GM20431 (cell line): Measurements from ENCODE around the gene LETMD1.
"Not testable (repeated sequence)": the region's sequence is repeated elsewhere in the genome, so short reads cannot be mapped to it uniquely, and the experiment has no call there.

ENCODE experiments used
- in situ Hi-C: fragments of 300-500 bp; cut with MseI, MboI; formaldehyde crosslinking; loops from one replicate; pipeline ENCODE4 v1.15.0; 2020; ENCODE audit warnings: low sequenced_read_pairs; ENCODE audit not compliant: unreplicated experiment

Gene LETMD1, protein sequence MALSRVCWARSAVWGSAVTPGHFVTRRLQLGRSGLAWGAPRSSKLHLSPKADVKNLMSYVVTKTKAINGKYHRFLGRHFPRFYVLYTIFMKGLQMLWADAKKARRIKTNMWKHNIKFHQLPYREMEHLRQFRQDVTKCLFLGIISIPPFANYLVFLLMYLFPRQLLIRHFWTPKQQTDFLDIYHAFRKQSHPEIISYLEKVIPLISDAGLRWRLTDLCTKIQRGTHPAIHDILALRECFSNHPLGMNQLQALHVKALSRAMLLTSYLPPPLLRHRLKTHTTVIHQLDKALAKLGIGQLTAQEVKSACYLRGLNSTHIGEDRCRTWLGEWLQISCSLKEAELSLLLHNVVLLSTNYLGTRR

DNA sequence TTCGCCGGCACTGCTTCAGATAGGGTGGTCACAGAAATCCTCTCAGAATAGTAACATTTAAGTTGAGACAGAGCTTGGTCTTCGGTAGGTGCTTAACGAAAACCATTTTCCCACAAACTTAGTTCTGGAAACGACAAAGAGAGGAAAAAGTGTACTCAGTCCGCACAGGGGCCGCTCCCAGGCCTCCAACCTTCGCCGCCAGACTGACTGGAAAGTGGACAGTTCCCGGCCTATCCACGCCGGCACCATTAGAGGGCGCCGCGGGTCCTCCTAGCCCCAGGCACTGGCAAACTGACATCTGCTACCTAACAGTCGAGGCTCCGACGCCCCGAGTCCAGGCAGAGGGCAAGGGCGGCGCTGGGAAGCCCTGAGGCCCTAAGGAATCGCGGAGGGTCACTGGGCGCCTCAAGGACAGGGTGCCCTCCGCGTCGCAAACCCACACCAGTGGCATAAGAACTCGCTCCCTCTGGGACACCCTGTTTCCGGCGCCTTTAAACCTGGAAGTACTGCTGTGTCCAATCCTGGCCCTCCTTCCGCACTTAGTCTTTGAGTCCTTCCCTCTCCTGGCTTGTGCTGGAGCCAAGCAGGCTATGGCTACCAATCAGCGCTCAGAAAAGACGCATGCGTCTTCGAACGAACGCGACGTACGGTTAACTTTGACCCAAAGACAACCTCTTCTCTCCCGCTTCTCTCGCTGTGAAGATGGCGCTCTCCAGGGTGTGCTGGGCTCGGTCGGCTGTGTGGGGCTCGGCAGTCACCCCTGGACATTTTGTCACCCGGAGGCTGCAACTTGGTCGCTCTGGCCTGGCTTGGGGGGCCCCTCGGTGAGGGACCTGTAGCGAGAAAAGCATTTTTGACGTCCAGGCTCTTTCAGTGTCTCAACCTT is at the start of gene LETMD1:
Gene LETMD1, plus strand, starts transcription at position 673 of the 886 bp plus-strand sequence. Its CDS starts 30 bp downstream, at position 703.
- in situ Hi-C loops = no loop called here

DNA sequence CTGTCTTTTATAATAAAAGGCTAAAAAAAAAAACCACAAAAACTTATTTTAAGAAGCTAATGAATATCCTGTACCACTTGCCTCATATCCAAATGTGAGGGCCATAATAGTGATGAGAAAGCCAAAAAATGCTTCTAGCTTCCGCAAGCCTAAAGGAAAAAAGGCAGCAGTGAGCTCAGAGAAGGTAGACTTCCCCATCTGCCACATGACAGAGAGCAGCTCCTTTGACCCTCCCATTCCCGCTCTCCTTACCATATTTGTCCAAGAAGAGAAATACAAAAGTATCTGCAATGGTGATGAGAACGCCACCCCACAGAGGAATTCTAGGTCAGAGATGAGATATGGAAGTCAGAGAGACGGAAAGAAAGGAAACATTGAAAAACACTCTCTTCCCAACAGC is 49.0 kb upstream of the LETMD1 start:
- in situ Hi-C loops = loop anchor here (10.0 kb wide), 1 partner anchor 174 kb away; no protein-coding TSS in a partner anchor

DNA sequence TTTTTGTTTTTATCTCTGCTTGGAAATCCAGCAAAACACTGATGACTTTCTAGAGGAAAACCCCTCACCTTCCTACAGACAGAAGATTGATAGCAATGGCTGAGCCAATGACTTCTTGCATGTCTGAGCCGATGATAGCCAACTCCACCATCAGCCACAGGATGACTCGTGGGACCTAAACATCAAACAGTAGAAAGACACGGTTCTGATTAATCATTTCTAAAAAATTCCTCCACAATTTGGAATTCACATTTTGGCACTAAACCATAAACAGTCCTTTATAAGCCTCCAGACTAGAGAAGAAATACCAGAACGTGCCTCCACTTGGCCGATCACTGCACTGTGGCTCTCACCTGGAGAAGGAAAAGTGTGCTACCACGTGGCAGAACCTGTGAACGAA is 47.9 kb upstream of the LETMD1 start:
- in situ Hi-C loops = no loop called here

DNA sequence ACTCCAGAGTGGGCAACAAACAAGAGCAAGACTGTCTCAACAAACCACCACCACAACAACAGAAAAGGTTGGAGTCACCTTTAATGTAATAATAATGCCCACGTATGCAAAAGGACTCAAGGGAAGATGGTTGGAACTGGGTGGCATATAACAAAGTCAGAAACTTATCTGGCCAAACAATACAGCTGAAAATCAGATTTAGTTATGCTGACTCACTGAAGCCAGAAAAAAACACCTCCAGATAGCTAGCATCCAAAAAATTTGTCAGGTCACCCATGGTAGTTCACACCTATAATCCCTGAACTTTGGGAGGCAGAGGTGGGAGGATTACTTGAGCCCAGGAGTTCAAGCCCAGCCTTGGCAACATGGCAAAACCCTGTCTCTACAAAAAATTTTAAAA is 46.3 kb upstream of the LETMD1 start:
- in situ Hi-C loops = no loop called here

DNA sequence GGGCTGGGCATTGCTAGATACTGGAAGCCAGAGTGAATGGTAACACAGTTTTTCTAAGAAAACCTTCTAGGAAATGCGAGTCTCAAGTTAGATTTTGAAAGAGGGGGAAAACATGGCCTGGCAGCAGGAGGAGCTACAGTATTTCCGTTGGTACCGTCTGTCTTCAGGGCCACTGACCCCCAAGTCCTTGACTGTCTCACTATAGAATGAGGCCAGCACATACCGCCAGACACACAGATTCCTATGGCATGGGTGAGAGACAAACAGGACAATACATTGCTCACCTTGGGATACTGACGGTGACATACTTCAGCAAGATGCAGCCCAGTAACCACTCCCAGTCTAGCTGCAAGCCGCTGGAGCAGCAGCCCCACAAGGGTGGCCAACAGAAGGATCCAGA is 43.6 kb upstream of the LETMD1 start:
- in situ Hi-C loops = no loop called here

DNA sequence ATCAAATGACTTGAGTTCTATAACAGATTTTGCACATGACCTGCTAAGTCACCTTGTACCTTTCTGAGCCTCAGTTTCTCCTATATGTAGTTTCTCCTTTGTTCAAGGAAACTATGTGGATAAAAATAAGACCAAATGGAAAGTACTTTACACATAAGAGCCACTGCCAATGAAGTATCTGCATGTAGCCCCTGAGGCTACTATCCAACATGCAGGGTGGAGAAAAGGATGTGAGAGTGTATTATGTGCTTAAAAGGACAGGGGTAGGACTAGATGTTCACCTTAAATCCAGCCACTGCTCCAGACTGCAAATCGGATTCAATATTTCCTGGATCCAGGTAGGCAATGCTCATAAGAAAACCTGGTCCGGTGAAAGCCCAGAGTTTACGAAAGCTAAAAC is 43.1 kb upstream of the LETMD1 start:
- in situ Hi-C loops = no loop called here

DNA sequence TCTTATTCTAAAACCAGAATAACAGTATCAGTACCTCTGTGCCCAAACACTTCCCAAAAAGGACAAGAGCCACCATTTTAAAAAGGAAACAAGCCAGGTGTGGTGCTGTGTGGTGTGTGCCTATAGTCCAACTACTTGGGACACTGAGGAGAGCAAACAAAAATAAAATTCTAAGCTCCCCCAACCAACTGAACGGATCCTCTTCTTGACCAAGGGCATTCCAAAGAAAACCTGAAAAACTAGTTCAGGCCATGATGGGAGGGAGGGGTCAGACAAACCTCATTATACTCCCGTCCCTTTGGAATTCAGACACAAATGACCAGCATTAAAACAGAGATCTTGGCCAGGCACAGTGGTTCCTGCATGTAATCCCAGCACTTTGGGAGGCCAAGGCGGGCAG is 42.5 kb upstream of the LETMD1 start:
- in situ Hi-C loops = no loop called here

DNA sequence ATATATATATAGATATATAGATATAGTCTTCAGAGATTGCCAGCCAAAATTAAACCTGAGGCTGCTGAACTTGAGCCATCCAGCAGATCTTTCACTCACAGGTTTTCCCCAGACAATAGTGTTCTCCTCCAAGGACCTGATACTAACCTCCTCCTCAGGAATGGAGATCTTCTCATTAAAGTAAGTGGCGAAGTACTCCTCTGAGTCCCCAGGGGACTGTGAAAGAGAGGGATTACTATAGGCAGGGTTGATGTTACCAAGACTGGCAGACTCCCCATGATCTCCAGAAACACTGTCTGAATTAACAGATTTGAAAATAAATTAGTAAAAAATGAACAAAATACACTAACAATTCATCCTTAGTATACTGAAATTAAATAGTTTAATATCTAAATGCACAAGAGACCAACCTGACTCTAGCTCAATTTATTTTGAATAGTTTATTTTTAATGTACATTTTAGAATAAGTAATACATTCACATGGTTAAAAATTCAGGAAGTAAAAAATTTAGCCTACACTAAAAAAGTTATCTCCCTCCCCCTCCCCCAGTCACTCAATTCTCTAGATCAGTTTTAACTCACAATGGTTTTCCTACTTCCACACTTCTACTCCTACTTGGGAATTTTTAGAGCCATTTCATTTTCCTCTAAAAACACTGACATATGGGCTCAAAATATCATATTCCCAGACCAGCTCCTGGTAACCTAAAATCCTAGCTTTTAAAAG is 39.6 kb upstream of the LETMD1 start:
- in situ Hi-C loops = no loop called here

DNA sequence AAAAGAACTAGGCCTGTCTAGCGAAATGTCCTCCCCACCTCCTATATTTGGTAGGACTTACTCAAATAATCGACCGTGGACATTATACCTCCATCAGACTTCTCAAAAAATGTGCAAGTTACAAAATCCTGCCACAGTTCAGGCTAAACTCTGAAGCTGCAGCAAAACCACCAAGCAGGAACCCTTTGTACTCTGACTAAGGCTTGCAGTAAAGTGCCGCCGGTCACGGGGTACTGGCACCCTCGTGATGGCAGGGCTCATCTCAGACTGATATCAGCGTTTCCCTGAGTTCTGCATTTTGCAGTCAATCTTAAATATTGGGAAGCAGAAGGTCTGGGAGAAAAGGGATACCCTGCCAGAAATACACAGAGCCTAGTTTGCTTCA is 39.1 kb upstream of the LETMD1 start:
- in situ Hi-C loops = no loop called here

DNA sequence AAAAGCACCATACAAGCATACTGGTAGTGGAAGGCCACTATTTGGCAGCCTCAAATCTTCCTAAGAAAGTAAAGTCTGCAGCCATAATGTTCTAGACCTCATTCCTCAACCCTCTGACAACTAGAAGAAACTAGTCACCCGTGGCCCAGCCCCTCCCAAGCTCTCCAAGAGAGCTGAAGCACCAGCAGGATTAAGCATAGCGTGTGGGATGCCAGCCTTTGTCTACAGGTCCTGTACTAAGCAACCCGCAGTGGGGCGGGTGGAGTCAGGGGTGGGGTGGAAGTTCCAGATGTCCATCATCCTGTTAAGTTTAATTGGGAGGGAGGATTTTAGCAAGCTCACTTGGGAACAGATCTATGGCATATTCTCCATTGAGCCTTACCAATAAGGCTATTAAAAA is 36.2 kb upstream of the LETMD1 start:
- in situ Hi-C loops = no loop called here

DNA sequence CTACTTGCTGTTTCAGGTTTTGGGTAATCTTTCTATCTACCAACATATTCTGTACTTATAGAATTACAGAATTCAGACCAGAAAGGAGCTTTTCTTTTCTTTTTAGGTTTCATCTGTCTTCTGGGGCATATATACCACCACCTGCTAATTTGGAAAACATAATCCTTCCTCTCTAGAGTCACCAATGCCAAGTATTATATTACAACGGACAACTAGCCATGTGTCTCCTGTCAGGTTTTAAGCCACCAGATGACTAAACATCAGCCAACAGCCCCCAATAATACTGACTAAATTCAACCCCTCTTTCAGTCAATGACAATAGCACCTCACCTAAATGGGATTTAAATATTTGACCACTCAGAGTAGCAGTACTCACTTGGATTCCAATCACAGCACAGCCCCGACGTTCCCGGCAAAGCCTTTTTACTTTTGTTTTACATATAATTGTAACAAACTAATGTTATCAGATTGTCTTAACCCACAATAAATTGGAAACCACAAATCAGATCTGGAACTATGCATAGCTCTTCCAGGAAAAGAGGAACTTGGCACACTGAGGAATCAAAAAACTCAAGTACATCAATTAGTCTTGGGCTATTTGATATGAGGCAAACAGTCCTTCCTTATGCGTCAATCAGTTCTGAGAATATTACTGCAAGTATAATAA is 35.4 kb upstream of the LETMD1 start:
- in situ Hi-C loops = no loop called here

DNA sequence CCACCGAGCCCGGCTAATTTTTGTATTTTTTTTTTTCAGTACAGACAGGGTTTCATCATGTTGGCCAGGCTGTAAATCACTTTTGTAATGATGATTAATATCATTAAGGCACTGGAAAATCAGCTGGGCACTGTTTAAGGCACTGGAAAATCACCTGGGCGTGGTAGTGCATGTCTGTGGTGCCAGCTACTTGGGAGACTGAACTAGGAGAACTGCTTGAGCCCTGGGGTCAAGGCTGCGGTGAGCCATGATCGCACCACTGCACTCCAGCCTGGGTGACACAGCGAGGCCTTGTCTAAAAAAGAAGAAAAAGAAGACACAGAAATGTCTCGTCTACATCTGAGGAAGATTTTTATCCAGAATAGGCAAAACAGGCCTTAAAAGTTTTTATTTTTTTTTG is 34.7 kb upstream of the LETMD1 start:
- in situ Hi-C loops = no loop called here

DNA sequence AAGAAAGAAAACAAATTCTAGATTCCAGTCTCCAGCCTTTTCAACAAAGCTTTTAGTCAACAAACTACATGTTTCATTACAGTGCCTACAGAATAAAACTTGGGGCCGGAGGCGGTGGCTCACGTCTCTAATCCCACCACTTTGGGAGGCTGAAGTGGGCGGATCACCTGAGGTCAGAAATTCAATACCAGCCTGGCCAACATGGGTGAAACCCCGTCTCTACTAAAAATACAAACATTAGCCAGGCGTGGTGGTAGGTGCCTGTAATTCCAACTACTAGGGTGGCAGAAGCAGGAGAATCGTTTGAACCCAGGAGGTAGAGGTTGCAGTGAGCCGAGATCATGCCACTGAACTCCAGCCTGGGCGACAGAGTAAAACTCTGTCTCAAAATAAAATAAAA is 33.7 kb upstream of the LETMD1 start:
- in situ Hi-C loops = not testable (repeated sequence)

DNA sequence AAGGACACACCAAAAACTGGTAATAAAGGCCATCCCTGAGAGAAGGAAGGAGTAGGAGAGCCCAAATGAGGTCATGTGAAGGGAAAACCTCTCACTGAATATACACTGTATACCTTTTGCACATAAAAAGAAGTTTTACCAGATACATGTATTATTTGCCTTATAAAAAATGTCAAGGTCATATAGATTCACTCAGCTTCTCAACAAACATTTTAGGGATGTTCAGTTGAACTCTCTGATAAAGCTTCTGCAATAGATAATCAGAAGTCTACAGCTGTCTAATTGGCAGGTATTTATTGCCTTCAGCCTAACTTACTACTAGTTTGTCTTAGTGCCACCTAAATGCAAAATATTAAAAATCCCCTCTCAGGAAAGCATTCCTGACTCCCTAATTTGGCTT is 30.7 kb upstream of the LETMD1 start:
- in situ Hi-C loops = no loop called here

DNA sequence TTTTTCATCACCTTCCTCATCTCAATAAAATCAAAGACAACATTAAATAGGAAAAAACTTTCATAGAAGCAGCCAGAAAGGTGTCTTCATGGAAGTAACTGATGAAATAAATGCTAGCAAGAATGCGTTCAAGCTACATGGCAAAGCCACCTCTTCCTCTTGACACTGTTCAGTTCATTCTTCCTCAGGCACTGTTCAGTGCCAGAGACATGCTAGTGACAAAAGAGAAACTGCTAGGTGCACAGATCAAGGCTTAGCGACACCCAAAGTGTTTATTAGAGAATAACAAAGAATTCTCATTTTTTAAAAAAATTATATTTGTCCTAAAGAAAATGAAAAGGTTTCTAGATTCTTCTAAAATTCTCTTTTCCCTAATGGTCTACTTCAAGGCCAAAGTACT is 29.2 kb upstream of the LETMD1 start:
- in situ Hi-C loops = no loop called here

DNA sequence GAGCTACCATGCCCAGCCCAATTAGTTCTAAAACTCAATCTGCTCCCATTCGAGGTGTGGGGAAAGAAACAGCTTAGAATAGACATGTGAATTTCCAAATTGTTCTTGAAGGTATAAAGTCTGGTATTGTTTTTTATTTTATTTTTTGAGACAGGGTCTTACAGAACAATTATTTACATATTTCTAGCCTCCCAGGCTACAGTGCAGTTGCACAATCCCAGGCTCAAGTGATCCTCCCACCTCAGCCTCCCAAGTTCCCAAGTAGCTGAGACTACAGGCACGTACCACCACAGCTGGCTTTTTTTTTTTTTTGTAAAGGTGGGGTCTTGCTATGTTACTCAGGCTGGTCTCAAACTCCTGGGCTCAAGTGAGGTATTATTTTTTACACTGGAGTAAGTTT is 28.2 kb upstream of the LETMD1 start:
- in situ Hi-C loops = no loop called here

DNA sequence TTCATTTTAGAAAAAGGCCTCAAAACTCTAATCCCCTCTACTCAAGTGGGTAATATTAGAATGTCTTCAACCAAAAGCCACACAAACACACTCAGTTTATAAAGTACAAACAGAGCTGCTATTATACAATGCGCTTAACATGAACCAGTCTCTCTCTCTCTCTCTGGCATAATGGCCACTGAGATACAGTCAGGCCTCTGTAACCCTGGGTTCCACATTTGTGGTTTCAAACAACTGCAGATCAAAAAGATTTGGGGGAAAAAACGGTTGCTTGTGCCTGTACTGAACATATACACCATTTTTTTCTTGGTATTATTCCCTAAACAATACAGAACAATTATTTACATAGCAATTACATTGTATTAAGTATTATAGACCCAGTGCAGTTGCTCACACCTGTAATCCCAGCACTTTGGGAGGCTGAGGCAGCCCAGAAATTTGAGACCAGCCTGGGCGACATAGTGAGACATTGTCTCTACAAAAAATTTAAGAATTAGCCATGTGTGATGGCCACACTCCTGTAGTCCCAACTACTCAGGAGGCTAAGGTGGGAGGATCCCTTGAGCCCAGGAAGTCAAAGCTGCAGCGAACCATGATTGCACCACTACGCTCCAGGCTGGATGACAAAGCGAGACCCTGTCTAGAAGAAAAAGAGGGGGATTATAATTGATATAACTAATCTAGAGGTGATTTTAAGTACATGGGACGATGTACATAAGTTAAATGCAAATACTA is 27.5 kb upstream of the LETMD1 start:
- in situ Hi-C loops = no loop called here

DNA sequence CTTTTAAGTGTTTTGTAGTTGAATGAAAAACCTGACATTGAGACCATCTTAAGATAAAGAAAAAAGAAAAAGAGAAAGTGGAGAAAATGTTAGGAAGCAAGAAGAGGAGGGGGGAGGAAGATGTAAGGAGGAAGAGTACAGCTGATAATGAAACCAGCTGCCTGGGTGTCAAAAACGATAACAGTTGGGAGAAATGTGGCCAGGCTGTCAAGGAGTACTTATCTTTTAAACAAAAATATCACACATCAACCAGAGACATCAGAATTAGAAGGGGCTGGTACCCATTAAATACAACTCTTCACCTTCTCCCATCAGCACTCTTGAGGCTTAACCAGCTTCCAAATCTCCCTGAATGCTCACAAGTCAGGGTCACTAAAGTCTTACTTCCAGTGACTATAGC is 26.4 kb upstream of the LETMD1 start:
- in situ Hi-C loops = no loop called here

DNA sequence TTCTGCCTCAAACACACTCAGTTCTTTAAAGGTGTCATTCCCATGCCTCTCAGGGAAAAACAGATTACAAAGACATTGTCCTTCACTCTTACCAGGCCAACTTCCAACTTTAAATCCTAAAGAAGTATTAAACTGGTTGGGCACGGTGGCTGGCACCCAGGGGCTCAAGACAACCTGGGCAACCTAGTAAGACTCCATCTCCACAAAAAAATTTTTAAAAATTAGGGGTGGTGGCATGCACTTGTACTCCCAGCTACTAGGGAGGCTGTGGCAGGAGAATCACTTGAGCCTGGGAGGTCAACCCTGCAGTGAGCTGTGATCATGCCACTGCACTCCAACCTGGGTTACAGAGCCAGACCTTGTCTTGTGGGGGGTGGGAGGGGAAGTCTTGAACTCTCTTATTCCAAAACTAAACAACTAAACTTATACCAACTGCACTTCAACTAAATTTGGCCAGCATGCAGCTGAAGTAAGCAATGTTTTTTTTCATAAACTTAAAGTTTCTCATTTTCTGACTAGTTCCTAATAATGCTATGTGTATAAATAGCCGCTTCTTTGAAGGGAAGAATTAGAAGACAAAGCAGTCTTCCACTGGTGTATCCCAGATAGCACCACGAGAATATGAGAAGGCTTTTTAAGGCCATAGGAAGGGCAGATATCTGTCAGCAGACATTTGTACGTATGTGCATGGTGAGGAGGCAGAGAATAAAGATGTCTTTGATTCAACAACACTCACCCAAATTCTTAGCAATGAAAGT is 24.3 kb upstream of the LETMD1 start:
- in situ Hi-C loops = no loop called here
